ENCODE results near the gene FBXW11. TPM values are rescaled to one million over a fixed set of nuclear protein-coding genes. Genes with fewer than 3 reads are reported as not detected.

Gene FBXW11
- total and polyA plus RNA-seq, 2 of the 13 experiments (the other 11 are each of a cell fraction or from before 2014, with no cell fraction given): 31.7 to 53.6 TPM

- TF ChIP-seq RBFOX2 (IDR thresholded peaks at IDR 0.05; ENCODE audit: low read depth, low read length): no peak
- TF ChIP-seq SRF (IDR thresholded peaks at IDR 0.05; ENCODE audit: low read depth, low read length): no peak
- no peak for TF ChIP-seq ATF3 (CRISPR knock-in tag; IDR thresholded peaks at IDR 0.05)
- no peak for TF ChIP-seq ZNF691 (CRISPR knock-in tag; IDR thresholded peaks at IDR 0.05; ENCODE audit: borderline replicate concordance, low read depth)
- TF ChIP-seq ZBTB42 (CRISPR knock-in tag; IDR thresholded peaks at IDR 0.05): no peak
- no peak for TF ChIP-seq ZNF597 (CRISPR knock-in tag; IDR thresholded peaks at IDR 0.05)
- no peak for TF ChIP-seq ZNF800 (CRISPR knock-in tag; IDR thresholded peaks at IDR 0.05)
- no peak for TF ChIP-seq ZNF441 (CRISPR knock-in tag; IDR thresholded peaks at IDR 0.05; ENCODE audit: borderline replicate concordance)
- TF ChIP-seq ZNF333 (CRISPR knock-in tag; IDR thresholded peaks at IDR 0.05; ENCODE audit: borderline replicate concordance): no peak
- TF ChIP-seq ZNF891 (CRISPR knock-in tag; IDR thresholded peaks at IDR 0.05): no peak
Observed at GRCh38 chr5:171852255-171852681, 154.2 kb downstream of the FBXW11 start (continued).

Measured in HepG2 (cell line).